OCI-LY7 (cell line): Measurements from ENCODE around the gene TWIST2. TPM values are rescaled to one million over a fixed set of nuclear protein-coding genes. Genes with fewer than 3 reads are reported as not detected.

ENCODE experiments used
- BruUV-seq: library from RNA; stranded (reverse); fragments of 400-500 nt; replicated peaks from 2 replicates; lab custom pipeline; 2021; lab: Mats Ljungman, UMichigan
- CTCF ChIA-PET: fragments of 300-600 bp; sonication (Branson Sonifier 250); formaldehyde crosslinking; loops from one replicate; lab custom pipeline; 2022; ENCODE audit warnings: antibody characterized with exemption; ENCODE audit not compliant: unreplicated experiment; lab: Charles Lee
- POLR2A ChIA-PET: fragments of 300-600 bp; sonication (Branson Sonifier 250); formaldehyde crosslinking; loops from one replicate; lab custom pipeline; 2022; ENCODE audit warnings: antibody characterized with exemption; lab: Charles Lee
- DNase-seq: peaks from one replicate; pipeline ENCODE4 v3.0.0-alpha.2; 2015; ENCODE audit warnings: low spot score
- H2AFZ ChIP-seq: fragments of 200-600 bp; sonication (generic), shearing (Covaris generic); 2 replicates; pipeline ENCODE4 v1.6.1; 2014; ENCODE audit warnings: mild to moderate bottlenecking, antibody characterized with exemption, low read length, moderate library complexity
- H3K27ac ChIP-seq: fragments of 200-600 bp; sonication (generic); 2 replicates; pipeline ENCODE4 v1.5.1; 2014; ENCODE audit warnings: mixed run types, low read depth, mild to moderate bottlenecking, moderate library complexity, low read length, inconsistent platforms; ENCODE audit not compliant: poor library complexity, severe bottlenecking
- H3K36me3 ChIP-seq: fragments of 200-600 bp; sonication (generic); 2 replicates; pipeline ENCODE4 v1.6.1; 2014; ENCODE audit warnings: mild to moderate bottlenecking, antibody characterized with exemption, low read length, moderate library complexity, mixed read lengths; ENCODE audit not compliant: insufficient read depth
- H3K4me1 ChIP-seq: fragments of 200-600 bp; sonication (generic); 2 replicates; pipeline ENCODE4 v1.5.1; 2014; ENCODE audit warnings: mild to moderate bottlenecking, low read length; ENCODE audit not compliant: insufficient read depth, poor library complexity, severe bottlenecking
- H3K4me2 ChIP-seq: fragments of 200-600 bp; sonication (generic); 2 replicates; pipeline ENCODE4 v1.6.1; 2014; ENCODE audit warnings: mild to moderate bottlenecking, low read length
- H3K4me3 ChIP-seq: fragments of 200-600 bp; sonication (generic); 2 replicates; pipeline ENCODE4 v1.5.1; 2014; ENCODE audit warnings: mild to moderate bottlenecking, low read depth, low read length; ENCODE audit not compliant: poor library complexity, severe bottlenecking
- H3K79me2 ChIP-seq: fragments of 200-600 bp; sonication (generic); 2 replicates; pipeline ENCODE4 v1.6.1; 2016; ENCODE audit warnings: low read depth, mild to moderate bottlenecking, low read length, moderate library complexity, mixed read lengths; ENCODE audit not compliant: insufficient read depth
- H3K9me2 ChIP-seq: fragments of 200-600 bp; sonication (generic); 2 replicates; pipeline ENCODE4 v1.6.1; 2016; ENCODE audit warnings: mild to moderate bottlenecking, low read length, mixed read lengths; ENCODE audit not compliant: insufficient read depth
- H3K9me3 ChIP-seq: fragments of 200-600 bp; sonication (generic); 2 replicates; pipeline ENCODE4 v1.6.1; 2014; ENCODE audit warnings: mild to moderate bottlenecking, mixed run types, low read length, mixed read lengths
- H4K20me1 ChIP-seq: fragments of 200-600 bp; sonication (generic); 2 replicates; pipeline ENCODE4 v1.6.1; 2014; ENCODE audit warnings: mild to moderate bottlenecking, antibody characterized with exemption, low read length, moderate library complexity, mixed read lengths; ENCODE audit not compliant: insufficient read depth
- CTCF ChIP-seq: fragments of 200-600 bp; sonication (generic); conservative IDR thresholded peaks from 2 replicates; pipeline ENCODE4 v1.5.1; 2014; ENCODE audit warnings: mild to moderate bottlenecking, antibody characterized with exemption, low read length, moderate library complexity, mixed read lengths
- EZH2phosphoT487 ChIP-seq: fragments of 200-600 bp; sonication (generic); IDR thresholded peaks from 2 replicates; pipeline ENCODE4 v1.6.1; 2018; ENCODE audit warnings: low read depth, borderline replicate concordance, mild to moderate bottlenecking, mixed run types, antibody characterized with exemption, low read length, moderate library complexity, mixed read lengths
- intact Hi-C: fragments of 100-400 bp; cut with micrococcal nuclease; formaldehyde crosslinking; loops from one replicate; pipeline ENCODE4 v1.10.0; 2022; ENCODE audit not compliant: unreplicated experiment
- total RNA-seq, 2 experiments: library from RNA; depleted of rRNA in 1 of 2; stranded (reverse); fragments of >200 nt in 1 of 2; shearing (Covaris generic) in 1 of 2; gene quantifications; 2 replicates each; pipeline ENCODE4 v1.2.3, GENCODE V29; 2014 to 2022

The TWIST2 gene
- total RNA-seq, 2 experiments from 2014 or later, result not detected

- Histone ChIP-seq H3K27ac (no peak overlapping the region), H3K9me2 (no peaks in the 10 kb centered on the region), H3K4me1 (no peaks in the 10 kb centered on the region), H3K4me2 (no peak overlapping the region), H4K20me1 (no peaks in the 10 kb centered on the region), H3K79me2 (no peaks in the 10 kb centered on the region), H2AFZ (no peak overlapping the region), H3K9me3 (no peaks in the 10 kb centered on the region), H3K36me3 (no peaks in the 10 kb centered on the region), H3K4me3 (no peak overlapping the region)
- intact Hi-C loops, result no loop called here
- DNase-seq, result no peak
- TF ChIP-seq EZH2phosphoT487 (no peak), CTCF (no peak)
- BruUV-seq, result no TSS peak
- CTCF ChIA-PET, result no interaction called here
- POLR2A ChIA-PET, result no interaction called here
These were observed 80.8 kb downstream of the TWIST2 start for GRCh38 chr2:238928520-238929241.

GRCh38 chr2:238929242-238930081, 81.6 kb downstream of the TWIST2 start:
- Histone ChIP-seq H3K27ac (no peak overlapping the region), H3K9me3 (no peaks in the 10 kb centered on the region), H4K20me1 (no peaks in the 10 kb centered on the region), H3K79me2 (no peaks in the 10 kb centered on the region), H3K4me2 (no peak overlapping the region), H2AFZ (no peak overlapping the region), H3K4me3 (no peak overlapping the region), H3K9me2 (no peaks in the 10 kb centered on the region), H3K4me1 (no peaks in the 10 kb centered on the region), H3K36me3 (no peaks in the 10 kb centered on the region)
- DNase-seq, result no peak
- ChIA-PET POLR2A (interaction anchor here (0.5 kb wide), 1 partner anchor 287 kb away, joined by 3 read pairs; no protein-coding TSS in a partner anchor), CTCF (no interaction called here)
- intact Hi-C loops, result no loop called here
- no TSS peak for BruUV-seq
- TF ChIP-seq EZH2phosphoT487 (no peak), CTCF (no peak)

GRCh38 chr2:238930216-238930615, 82.3 kb downstream of the TWIST2 start:
- DNase-seq, result no peak
- no peak overlapping the region for H3K27ac ChIP-seq
- CTCF ChIA-PET, result no interaction called here
- no peaks in the 10 kb centered on the region for H4K20me1 ChIP-seq
- no peaks in the 10 kb centered on the region for H3K4me1 ChIP-seq
- H3K4me3 ChIP-seq, result no peak overlapping the region
- H2AFZ ChIP-seq, result no peak overlapping the region
- no peak overlapping the region for H3K4me2 ChIP-seq
- BruUV-seq, result no TSS peak
- no peaks in the 10 kb centered on the region for H3K9me2 ChIP-seq
- intact Hi-C loops, result no loop called here
- POLR2A ChIA-PET, result interaction anchor here (0.5 kb wide), 1 partner anchor 288 kb away, joined by 3 read pairs; no protein-coding TSS in a partner anchor
- H3K36me3 ChIP-seq, result no peaks in the 10 kb centered on the region
- H3K9me3 ChIP-seq, result no peaks in the 10 kb centered on the region
- no peaks in the 10 kb centered on the region for H3K79me2 ChIP-seq
- TF ChIP-seq EZH2phosphoT487, result no peak
- no peak for TF ChIP-seq CTCF
